Measurements from ENCODE around the gene CLBA1. TPM values are rescaled to one million over a fixed set of nuclear protein-coding genes. Genes with fewer than 3 reads are reported as not detected.
A peak's percentile ranks its signal among the peaks of the same experiment; 100 is the strongest.

Gene CLBA1
- total and polyA plus RNA-seq, 5 donors from 2014 or later = 0.32 to 1.1 (median 0.92) TPM; not detected in 1

DNA sequence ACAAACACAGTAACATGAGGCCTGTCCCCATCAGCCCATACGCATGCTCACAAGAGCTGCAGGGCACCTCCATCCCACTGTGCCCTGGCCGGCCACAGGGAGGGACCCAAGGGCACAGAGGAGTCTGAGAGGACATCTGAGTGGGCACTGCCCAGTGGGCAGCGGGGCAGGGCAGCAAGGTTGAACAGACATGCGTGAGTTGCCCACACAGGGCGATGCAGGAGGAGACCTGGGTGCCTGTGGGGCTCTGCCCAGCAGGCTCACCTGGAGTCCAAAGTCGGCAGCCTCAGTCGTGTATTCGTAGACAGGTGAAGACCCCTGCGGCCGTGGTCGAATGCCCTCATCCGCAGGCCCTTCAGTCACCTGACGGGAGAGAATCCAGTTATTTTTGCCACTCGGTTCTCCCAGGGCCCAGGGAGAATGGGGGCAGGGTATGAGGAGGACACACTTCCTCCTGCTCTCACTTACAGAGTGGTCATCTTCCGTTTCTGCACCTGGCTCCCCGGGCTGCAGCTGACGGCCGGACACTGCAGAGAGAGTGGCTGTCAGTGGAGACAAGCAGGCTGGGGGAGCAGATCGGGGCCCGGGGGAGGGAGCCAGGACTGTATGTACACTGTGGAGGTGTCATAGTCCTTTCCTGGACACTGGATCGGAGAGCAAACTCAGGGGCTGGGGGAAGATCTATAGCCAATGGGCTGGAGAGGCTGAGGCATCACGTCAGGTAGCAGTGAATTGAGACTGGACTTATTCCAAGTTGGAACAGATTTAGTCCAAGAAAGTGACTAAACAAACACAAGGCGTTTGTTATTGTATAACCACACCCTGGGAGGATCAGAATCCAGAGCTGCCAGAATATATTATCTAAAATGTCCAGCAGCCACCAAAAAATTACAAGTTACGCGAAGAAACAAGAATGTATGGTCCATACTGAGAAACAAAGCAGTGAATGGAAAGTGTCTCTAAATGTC lies 28.2 kb upstream of the CLBA1 start:
- H3K4me3 Mint-ChIP-seq = no peak overlapping the region
- H3K36me3 Mint-ChIP-seq = no peaks in the 10 kb centered on the region
- Histone ChIP-seq H3K4me1 (ENCODE audit: control insufficient read depth, insufficient read depth, low read length, poor library complexity, severe bottlenecking) (no peaks in the 10 kb centered on the region), H3K36me3 (ENCODE audit: control insufficient read depth, insufficient read depth, low read length) (no peaks in the 10 kb centered on the region), H3K4me3 (ENCODE audit: low read depth, low read length) (no peak overlapping the region), H3K9me3 (ENCODE audit: control insufficient read depth in 2 of 2, low read length in 2 of 2) (no peaks in the 10 kb centered on the region), H3K27ac (ENCODE audit: insufficient read depth, low read length, poor library complexity, severe bottlenecking) (no peak overlapping the region), H3K27me3 (ENCODE audit: control insufficient read depth, insufficient read depth, low read length) (no peaks in the 10 kb centered on the region)
- H3K4me1 Mint-ChIP-seq = no peaks in the 10 kb centered on the region
- H3K27me3 Mint-ChIP-seq = peaks cover 17% of the 10 kb centered on the region
- no peak overlapping the region for H3K27ac Mint-ChIP-seq
- H3K9me3 Mint-ChIP-seq = no peaks in the 10 kb centered on the region
- ATAC-seq (ENCODE audit: low read depth in 2 of 2) (no peak), DNase-seq (no peak)

DNA sequence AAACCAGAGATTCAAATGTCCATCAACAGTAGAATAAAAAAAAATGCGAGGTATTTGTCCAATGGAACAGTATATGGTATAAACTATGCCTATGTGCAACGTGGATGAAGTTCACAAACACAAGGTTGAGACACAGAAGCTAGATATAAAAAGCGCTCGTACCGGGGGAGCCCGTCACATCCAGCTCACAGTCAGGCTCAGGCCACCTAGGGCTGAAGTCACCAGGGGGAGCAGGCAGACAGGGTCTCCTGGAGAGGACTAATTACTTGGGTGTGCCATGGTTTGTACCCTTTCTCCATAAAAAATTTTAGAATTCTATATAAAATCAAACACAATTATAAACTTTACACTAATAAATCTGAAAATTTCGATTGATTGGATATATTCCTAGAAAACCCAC lies 21.0 kb upstream of the CLBA1 start:
- Histone ChIP-seq H3K9me3 (ENCODE audit: control insufficient read depth in 2 of 2, low read length in 2 of 2) (no peaks in the 10 kb centered on the region), H3K36me3 (ENCODE audit: control insufficient read depth, insufficient read depth, low read length) (no peaks in the 10 kb centered on the region), H3K4me1 (ENCODE audit: control insufficient read depth, insufficient read depth, low read length, poor library complexity, severe bottlenecking) (no peaks in the 10 kb centered on the region), H3K4me3 (ENCODE audit: low read depth, low read length) (no peak overlapping the region), H3K27me3 (ENCODE audit: control insufficient read depth, insufficient read depth, low read length) (no peaks in the 10 kb centered on the region), H3K27ac (ENCODE audit: insufficient read depth, low read length, poor library complexity, severe bottlenecking) (no peak overlapping the region)
- Mint-ChIP-seq H3K4me1 (no peaks in the 10 kb centered on the region), H3K9me3 (no peaks in the 10 kb centered on the region), H3K36me3 (no peaks in the 10 kb centered on the region), H3K27ac (peak overlapping the region in 1 of 3 donors; percentile 90), H3K27me3 (peaks cover 16% of the 10 kb centered on the region), H3K4me3 (no peak overlapping the region)
- no peak for DNase-seq
- ATAC-seq (ENCODE audit: low read depth in 2 of 2) = no peak

DNA sequence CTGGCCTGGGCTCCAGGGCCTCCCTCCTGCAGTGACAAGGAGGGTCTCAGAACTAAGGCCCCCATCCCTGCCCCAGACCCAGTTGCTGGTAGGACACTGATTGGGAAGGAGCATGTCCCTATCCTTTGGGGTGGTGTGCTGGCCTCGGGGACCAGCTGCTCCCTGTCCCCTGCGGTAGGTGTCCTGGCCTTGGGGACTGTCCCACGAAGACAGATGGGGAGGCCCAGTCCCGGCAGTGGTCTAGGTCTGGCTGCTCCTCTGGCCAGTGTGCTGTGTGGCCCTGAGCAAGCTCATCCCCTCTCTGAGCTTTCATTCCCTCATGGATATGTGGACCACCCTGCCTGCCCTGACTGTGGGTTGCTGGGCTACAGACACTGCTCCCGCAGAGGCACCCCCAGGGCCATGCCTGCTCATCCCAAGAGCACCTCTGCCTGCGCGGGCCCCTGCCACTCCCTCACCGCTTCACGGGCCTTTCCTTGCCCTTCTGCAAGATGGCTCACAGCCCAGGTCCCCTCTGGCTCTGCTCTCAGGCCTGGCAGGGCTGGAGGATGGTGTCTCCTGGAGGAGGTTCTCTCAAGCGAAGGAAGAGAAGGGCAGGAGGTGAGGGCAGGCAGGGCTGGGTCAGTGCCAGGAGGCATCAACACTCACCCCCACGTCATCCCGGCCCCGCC lies 19.9 kb upstream of the CLBA1 start:
- no peaks in the 10 kb centered on the region for H3K9me3 Mint-ChIP-seq
- H3K27me3 Mint-ChIP-seq = peaks cover 7% of the 10 kb centered on the region
- no peak overlapping the region for H3K27ac Mint-ChIP-seq
- H3K36me3 Mint-ChIP-seq = no peaks in the 10 kb centered on the region
- Histone ChIP-seq H3K4me3 (ENCODE audit: low read depth, low read length) (no peak overlapping the region), H3K4me1 (ENCODE audit: control insufficient read depth, insufficient read depth, low read length, poor library complexity, severe bottlenecking) (no peaks in the 10 kb centered on the region), H3K9me3 (ENCODE audit: control insufficient read depth in 2 of 2, low read length in 2 of 2) (no peaks in the 10 kb centered on the region), H3K27ac (ENCODE audit: insufficient read depth, low read length, poor library complexity, severe bottlenecking) (no peak overlapping the region), H3K27me3 (ENCODE audit: control insufficient read depth, insufficient read depth, low read length) (no peaks in the 10 kb centered on the region), H3K36me3 (ENCODE audit: control insufficient read depth, insufficient read depth, low read length) (no peaks in the 10 kb centered on the region)
- DNase-seq (no peak), ATAC-seq (ENCODE audit: low read depth in 2 of 2) (no peak)
- no peaks in the 10 kb centered on the region for H3K4me1 Mint-ChIP-seq
- no peak overlapping the region for H3K4me3 Mint-ChIP-seq

DNA sequence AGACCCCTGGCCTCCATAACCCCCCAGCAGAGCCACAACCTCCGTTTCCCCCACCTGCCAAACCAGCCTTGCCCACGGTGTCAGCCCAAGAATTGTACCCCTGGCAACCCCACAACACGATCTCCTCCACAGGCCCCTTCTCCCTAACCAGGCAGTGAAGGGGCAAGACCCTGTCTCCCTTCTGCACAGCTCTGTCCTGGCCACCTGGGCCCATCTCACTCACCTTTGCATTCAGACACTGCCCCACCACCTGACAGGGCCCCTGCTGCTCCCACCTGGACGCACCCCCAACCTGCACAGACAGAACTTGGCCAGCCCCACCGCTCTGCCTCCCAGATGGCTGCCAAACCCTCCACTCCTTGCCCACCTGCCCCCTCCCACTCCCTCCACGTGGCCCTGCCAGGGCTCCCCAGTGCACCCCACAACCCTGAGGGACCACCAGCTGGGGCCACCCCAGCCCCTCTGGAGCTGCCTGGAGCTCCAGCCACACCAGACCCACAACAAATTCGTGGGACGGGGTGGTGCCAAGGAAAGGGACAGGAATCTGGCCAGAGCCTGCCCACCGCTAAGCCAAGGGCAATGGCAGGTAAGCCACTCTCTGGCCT lies 19.2 kb upstream of the CLBA1 start:
- Mint-ChIP-seq H3K9me3 (no peaks in the 10 kb centered on the region), H3K4me3 (no peak overlapping the region), H3K27ac (peak overlapping the region in 1 of 3 donors; percentile 26), H3K4me1 (no peaks in the 10 kb centered on the region), H3K27me3 (peaks cover 7% of the 10 kb centered on the region), H3K36me3 (no peaks in the 10 kb centered on the region)
- Histone ChIP-seq H3K4me3 (ENCODE audit: low read depth, low read length) (no peak overlapping the region), H3K4me1 (ENCODE audit: control insufficient read depth, insufficient read depth, low read length, poor library complexity, severe bottlenecking) (no peaks in the 10 kb centered on the region), H3K27me3 (ENCODE audit: control insufficient read depth, insufficient read depth, low read length) (no peaks in the 10 kb centered on the region), H3K27ac (ENCODE audit: insufficient read depth, low read length, poor library complexity, severe bottlenecking) (no peak overlapping the region), H3K36me3 (ENCODE audit: control insufficient read depth, insufficient read depth, low read length) (no peaks in the 10 kb centered on the region), H3K9me3 (ENCODE audit: control insufficient read depth in 2 of 2, low read length in 2 of 2) (no peaks in the 10 kb centered on the region)
- no peak for ATAC-seq (ENCODE audit: low read depth in 2 of 2)
- DNase-seq = no peak

DNA sequence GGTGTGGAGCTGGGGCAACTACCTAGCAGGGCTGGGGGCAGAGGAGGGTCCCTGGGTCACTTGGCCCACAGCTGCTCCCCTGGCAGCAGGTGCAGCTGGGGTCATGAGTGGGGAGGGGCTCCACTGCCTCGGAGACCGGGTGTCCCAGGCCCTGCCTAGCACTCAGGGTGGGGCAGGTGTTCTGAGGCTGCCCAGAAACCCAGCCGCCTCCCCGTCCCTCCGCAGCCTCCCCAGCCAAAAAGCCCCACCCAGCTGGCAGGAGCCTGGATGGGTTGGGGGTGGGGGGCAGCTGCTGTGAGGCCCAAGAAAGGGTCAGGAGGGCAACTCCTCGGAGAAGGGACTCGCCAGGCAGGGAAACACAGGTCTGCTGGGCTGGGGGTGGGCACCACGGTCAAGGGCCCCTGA lies 18.6 kb upstream of the CLBA1 start:
- ATAC-seq (ENCODE audit: low read depth in 2 of 2) (no peak), DNase-seq (no peak)
- H3K27me3 ChIP-seq (ENCODE audit: control insufficient read depth, insufficient read depth, low read length) = no peaks in the 10 kb centered on the region
- Mint-ChIP-seq H3K36me3 (no peaks in the 10 kb centered on the region), H3K4me1 (no peaks in the 10 kb centered on the region), H3K9me3 (no peaks in the 10 kb centered on the region), H3K4me3 (no peak overlapping the region), H3K27me3 (peaks cover 7% of the 10 kb centered on the region), H3K27ac (no peak overlapping the region)
- no peak overlapping the region for H3K4me3 ChIP-seq (ENCODE audit: low read depth, low read length)
- no peaks in the 10 kb centered on the region for H3K36me3 ChIP-seq (ENCODE audit: control insufficient read depth, insufficient read depth, low read length)
- H3K9me3 ChIP-seq (ENCODE audit: control insufficient read depth in 2 of 2, low read length in 2 of 2) = no peaks in the 10 kb centered on the region
- H3K4me1 ChIP-seq (ENCODE audit: control insufficient read depth, insufficient read depth, low read length, poor library complexity, severe bottlenecking) = no peaks in the 10 kb centered on the region
- no peak overlapping the region for H3K27ac ChIP-seq (ENCODE audit: insufficient read depth, low read length, poor library complexity, severe bottlenecking)

DNA sequence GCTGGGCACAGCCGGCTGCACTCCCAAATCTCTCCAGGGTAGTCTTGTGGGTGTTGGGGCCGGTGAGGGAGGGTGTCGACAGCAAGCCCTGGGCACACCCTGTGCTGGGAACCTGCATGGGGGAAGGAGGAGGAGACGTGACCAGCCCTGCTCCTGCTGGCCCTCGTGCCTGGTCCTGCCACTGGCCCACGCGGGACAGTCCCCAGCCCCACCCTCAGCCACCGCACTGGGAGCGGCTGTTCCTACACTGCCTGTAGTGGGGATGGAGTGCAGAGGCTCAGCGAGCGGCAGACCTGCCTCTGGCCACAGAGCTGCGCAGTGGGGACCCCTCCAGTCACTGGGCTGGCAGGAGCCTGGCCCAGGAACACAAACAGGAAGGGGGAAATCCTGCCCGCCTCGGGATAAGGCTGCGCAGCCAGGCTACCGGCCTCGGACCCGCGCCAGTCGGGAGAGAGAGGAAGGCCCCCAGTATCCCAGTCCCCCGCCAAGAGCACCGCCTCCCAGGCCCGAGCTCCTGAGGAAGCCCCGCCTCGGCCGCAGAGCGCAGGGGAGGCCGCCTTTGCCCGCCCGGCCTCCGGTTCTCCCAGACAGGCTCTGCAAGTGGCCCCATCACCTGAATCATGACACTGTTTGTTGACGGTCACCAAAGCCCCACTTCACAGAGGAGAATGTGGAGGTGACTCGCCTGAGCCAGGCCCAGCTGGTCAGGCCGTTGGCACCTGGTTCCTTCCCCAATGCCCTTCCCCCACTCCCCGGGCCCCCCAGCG lies 18.0 kb upstream of the CLBA1 start:
- DNase-seq (no peak), ATAC-seq (ENCODE audit: low read depth in 2 of 2) (no peak)
- peaks cover 7% of the 10 kb centered on the region for H3K27me3 Mint-ChIP-seq
- no peaks in the 10 kb centered on the region for H3K9me3 Mint-ChIP-seq
- H3K27me3 ChIP-seq (ENCODE audit: control insufficient read depth, insufficient read depth, low read length) = no peaks in the 10 kb centered on the region
- no peaks in the 10 kb centered on the region for H3K9me3 ChIP-seq (ENCODE audit: control insufficient read depth in 2 of 2, low read length in 2 of 2)
- no peak overlapping the region for H3K27ac Mint-ChIP-seq
- no peaks in the 10 kb centered on the region for H3K4me1 Mint-ChIP-seq
- no peak overlapping the region for H3K27ac ChIP-seq (ENCODE audit: insufficient read depth, low read length, poor library complexity, severe bottlenecking)
- H3K4me3 ChIP-seq (ENCODE audit: low read depth, low read length) = no peak overlapping the region
- H3K4me1 ChIP-seq (ENCODE audit: control insufficient read depth, insufficient read depth, low read length, poor library complexity, severe bottlenecking) = no peaks in the 10 kb centered on the region
- H3K4me3 Mint-ChIP-seq = no peak overlapping the region
- no peaks in the 10 kb centered on the region for H3K36me3 ChIP-seq (ENCODE audit: control insufficient read depth, insufficient read depth, low read length)
- H3K36me3 Mint-ChIP-seq = no peaks in the 10 kb centered on the region

DNA sequence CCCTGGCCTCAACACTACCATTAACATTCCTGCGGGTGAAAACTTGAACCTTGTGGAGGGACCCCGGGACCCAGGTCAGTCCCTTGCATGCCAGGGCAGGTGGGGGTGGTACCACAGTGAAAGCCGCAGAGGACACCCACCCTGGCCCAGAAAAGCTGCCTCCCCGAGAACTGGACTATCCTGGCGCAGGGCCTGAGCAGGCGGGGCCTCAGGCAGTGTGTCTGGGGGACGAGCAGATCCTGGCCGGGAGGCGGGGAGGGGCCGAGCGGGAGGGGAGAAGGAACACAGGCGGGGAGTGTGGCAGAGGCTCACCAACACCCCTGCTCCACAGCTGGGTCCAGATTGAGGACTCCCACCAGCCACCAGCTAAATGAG lies 17.4 kb upstream of the CLBA1 start:
- H3K9me3 Mint-ChIP-seq = no peaks in the 10 kb centered on the region
- H3K27me3 ChIP-seq (ENCODE audit: control insufficient read depth, insufficient read depth, low read length) = no peaks in the 10 kb centered on the region
- no peak overlapping the region for H3K4me3 ChIP-seq (ENCODE audit: low read depth, low read length)
- no peaks in the 10 kb centered on the region for H3K4me1 ChIP-seq (ENCODE audit: control insufficient read depth, insufficient read depth, low read length, poor library complexity, severe bottlenecking)
- peaks cover 7% of the 10 kb centered on the region for H3K27me3 Mint-ChIP-seq
- DNase-seq (no peak), ATAC-seq (ENCODE audit: low read depth in 2 of 2) (no peak)
- no peak overlapping the region for H3K27ac ChIP-seq (ENCODE audit: insufficient read depth, low read length, poor library complexity, severe bottlenecking)
- H3K9me3 ChIP-seq (ENCODE audit: control insufficient read depth in 2 of 2, low read length in 2 of 2) = no peaks in the 10 kb centered on the region
- no peak overlapping the region for H3K4me3 Mint-ChIP-seq
- H3K27ac Mint-ChIP-seq = no peak overlapping the region
- H3K36me3 Mint-ChIP-seq = no peaks in the 10 kb centered on the region
- no peaks in the 10 kb centered on the region for H3K4me1 Mint-ChIP-seq
- no peaks in the 10 kb centered on the region for H3K36me3 ChIP-seq (ENCODE audit: control insufficient read depth, insufficient read depth, low read length)
